GM23338 (cell line): ENCODE measurements around the gene PCSK5. TPM values are rescaled to one million over a fixed set of nuclear protein-coding genes. Genes with fewer than 3 reads are reported as not detected.

ENCODE experiments used
- ATAC-seq: fragments of 200-7000 bp; cut with Tn5 transposase; 3 replicates; pipeline ENCODE4 v1.9.1; 2020
- DNase-seq: peaks from one replicate; pipeline ENCODE4 v3.0.0-alpha.2; 2015; ENCODE audit warnings: low spot score
- H2AFZ ChIP-seq: fragments of 200-600 bp; sonication (generic); 2 replicates; pipeline ENCODE4 v1.8.0; 2016; ENCODE audit warnings: antibody characterized with exemption, mild to moderate bottlenecking, moderate library complexity
- H3F3A ChIP-seq: fragments of 200-600 bp; sonication (generic); replicated peaks from 2 replicates; pipeline ENCODE4 v1.8.0; 2017; ENCODE audit warnings: antibody characterized with exemption, mixed run types, low read depth
- H3K27ac ChIP-seq: fragments of 200-600 bp; sonication (generic); 2 replicates; pipeline ENCODE4 v1.6.1; 2016; ENCODE audit warnings: low read depth
- H3K27me3 ChIP-seq: fragments of 200-600 bp; sonication (generic); 2 replicates; pipeline ENCODE4 v1.8.0; 2016; ENCODE audit warnings: mild to moderate bottlenecking, mixed run types, moderate library complexity; ENCODE audit not compliant: insufficient read depth
- H3K36me3 ChIP-seq: fragments of 200-600 bp; sonication (generic); 2 replicates; pipeline ENCODE4 v1.8.0; 2016; ENCODE audit warnings: mild to moderate bottlenecking; ENCODE audit not compliant: insufficient read depth
- H3K4me1 ChIP-seq: fragments of 200-600 bp; sonication (generic); 2 replicates; pipeline ENCODE4 v1.8.0; 2016; ENCODE audit warnings: mild to moderate bottlenecking, moderate library complexity; ENCODE audit not compliant: insufficient read depth
- H3K4me2 ChIP-seq: fragments of 200-600 bp; sonication (generic); 2 replicates; pipeline ENCODE4 v1.7.1; 2017; ENCODE audit warnings: mixed run types
- H3K4me3 ChIP-seq: fragments of 200-600 bp; sonication (generic); 2 replicates; pipeline ENCODE4 v1.6.1; 2016; ENCODE audit warnings: mixed run types
- H3K79me2 ChIP-seq: fragments of 200-600 bp; sonication (generic); replicated peaks from 2 replicates; pipeline ENCODE4 v1.8.0; 2017; ENCODE audit warnings: mild to moderate bottlenecking; ENCODE audit not compliant: insufficient read depth
- H3K9me2 ChIP-seq: fragments of 200-600 bp; sonication (generic); 2 replicates; pipeline ENCODE4 v1.8.0; 2017; ENCODE audit not compliant: insufficient read depth
- H4K20me1 ChIP-seq: fragments of 200-600 bp; sonication (generic); replicated peaks from 2 replicates; pipeline ENCODE4 v1.8.0; 2017; ENCODE audit warnings: mild to moderate bottlenecking; ENCODE audit not compliant: insufficient read depth
- H3K27ac Mint-ChIP-seq: 2 replicates; pipeline ENCODE4 v1.8.0; 2020; ENCODE audit warnings: inconsistent platforms, mild to moderate bottlenecking, moderate library complexity, mixed read lengths
- H3K27me3 Mint-ChIP-seq: 3 replicates; pipeline ENCODE4 v1.8.0; 2022; ENCODE audit warnings: low read depth, mild to moderate bottlenecking, moderate library complexity, mixed read lengths, inconsistent platforms; ENCODE audit not compliant: insufficient read depth, poor library complexity
- H3K36me3 Mint-ChIP-seq: 3 replicates; pipeline ENCODE4 v1.8.0; 2021; ENCODE audit warnings: low read depth, mild to moderate bottlenecking, inconsistent platforms, moderate library complexity, mixed read lengths
- H3K4me1 Mint-ChIP-seq: 3 replicates; pipeline ENCODE4 v1.8.0; 2020; ENCODE audit warnings: mild to moderate bottlenecking, inconsistent platforms, mixed read lengths
- H3K4me3 Mint-ChIP-seq: 3 replicates; pipeline ENCODE4 v1.8.0; 2021; ENCODE audit warnings: moderate library complexity, mild to moderate bottlenecking, inconsistent platforms, mixed read lengths
- H3K9me3 Mint-ChIP-seq: 3 replicates; pipeline ENCODE4 v1.8.0; 2020; ENCODE audit warnings: moderate library complexity, mild to moderate bottlenecking, inconsistent platforms, mixed read lengths
- CREB1 ChIP-seq: fragments of 250-450 bp; sonication (Bioruptor Pico); IDR thresholded peaks from 2 replicates; pipeline ENCODE4 v1.5.0; 2020; ENCODE audit warnings: low read depth, mild to moderate bottlenecking, moderate library complexity
- EZH2 ChIP-seq: fragments of 200-600 bp; sonication (generic); IDR thresholded peaks from one replicate; pipeline ENCODE4 v1.8.0; 2017; ENCODE audit warnings: antibody characterized with exemption, mild to moderate bottlenecking, low read depth; ENCODE audit not compliant: unreplicated experiment
- EZH2phosphoT487 ChIP-seq: fragments of 200-600 bp; sonication (generic); IDR thresholded peaks from one replicate; pipeline ENCODE4 v1.8.1; 2018; ENCODE audit warnings: antibody characterized with exemption; ENCODE audit not compliant: unreplicated experiment
- JUNB ChIP-seq: IDR thresholded peaks from one replicate; pipeline ENCODE4 v1.6.1; 2016; ENCODE audit warnings: antibody characterized with exemption; ENCODE audit not compliant: unreplicated experiment
- NANOG ChIP-seq: IDR thresholded peaks from 2 replicates; pipeline ENCODE4 v1.6.1; 2016; ENCODE audit warnings: antibody characterized with exemption, borderline replicate concordance
- POLR2AphosphoS5 ChIP-seq: IDR thresholded peaks from 2 replicates; pipeline ENCODE4 v1.6.1; 2016; ENCODE audit warnings: antibody characterized with exemption, low read depth
- REST ChIP-seq: IDR thresholded peaks from one replicate; pipeline ENCODE4 v1.6.1; 2018; ENCODE audit warnings: antibody characterized with exemption; ENCODE audit not compliant: unreplicated experiment
- STAT1 ChIP-seq: IDR thresholded peaks from one replicate; pipeline ENCODE4 v1.6.1; 2016; ENCODE audit warnings: antibody characterized with exemption; ENCODE audit not compliant: unreplicated experiment
- ZNF114 ChIP-seq: fragments of 250-450 bp; sonication (Bioruptor Pico); IDR thresholded peaks from 2 replicates; pipeline ENCODE4 v1.5.0; 2020; ENCODE audit warnings: mild to moderate bottlenecking, moderate library complexity
- ZNF331 ChIP-seq: fragments of 250-450 bp; sonication (Bioruptor Pico); IDR thresholded peaks from 2 replicates; pipeline ENCODE4 v1.5.0; 2020; ENCODE audit warnings: low read depth, mild to moderate bottlenecking, moderate library complexity
- polyA plus RNA-seq: library from polyadenylated mRNA; unstranded; fragments of >200 nt; fragmentation: Nextera tagmentation; extraction: Ambion mirVana; gene quantifications from 2 replicates; pipeline ENCODE4 v1.2.1, GENCODE V29; 2016
- total RNA-seq: library from RNA; depleted of rRNA; stranded (reverse); fragments of >200 nt; shearing (Covaris generic); gene quantifications from 2 replicates; pipeline ENCODE4 v1.2.3, GENCODE V29; 2014
- TF ChIP-seq, protein P1 (sequence below): IDR thresholded peaks from 2 replicates; pipeline ENCODE4 v1.6.1; 2016; ENCODE audit warnings: antibody characterized with exemption
- TF ChIP-seq, protein P2 (sequence below), 2 experiments: fragments of 200-600 bp in 1 of 2; sonication (generic) in 1 of 2; conservative IDR thresholded peaks; 2 replicates each; pipeline versions ENCODE4 v1.5.1 to v1.6.1; 2016 to 2017; ENCODE audit warnings: antibody characterized with exemption in 2 of 2, low read depth in 2 of 2, mild to moderate bottlenecking in 2 of 2, moderate library complexity in 1 of 2
- TF ChIP-seq, protein P3 (sequence below): fragments of 250-450 bp; sonication (Bioruptor Pico); IDR thresholded peaks from 2 replicates; pipeline ENCODE4 v1.5.0; 2020; ENCODE audit warnings: mild to moderate bottlenecking, moderate library complexity

Gene PCSK5
- total and polyA plus RNA-seq, 2 experiments from 2014 or later: 12.3 to 34.8 TPM

GRCh38 chr9:75858497-75859092 is 31.9 kb upstream of the PCSK5 start:
- H3K27ac ChIP-seq: no peak overlapping the region
- Mint-ChIP-seq H3K27ac (no peak overlapping the region), H3K9me3 (peaks cover 3% of the 10 kb centered on the region; the same call in 1 of the 3 replicates), H3K4me3 (no peak overlapping the region), H3K27me3 (no peaks in the 10 kb centered on the region), H3K4me1 (peaks cover 5% of the 10 kb centered on the region; the same call in 2 of the 3 replicates), H3K36me3 (no peaks in the 10 kb centered on the region)
- H4K20me1 ChIP-seq: no peaks in the 10 kb centered on the region
- no peaks in the 10 kb centered on the region for H3K4me1 ChIP-seq
- no peak overlapping the region for H3K4me2 ChIP-seq
- ATAC-seq (no peak), DNase-seq (no peak)
- H3K36me3 ChIP-seq: no peaks in the 10 kb centered on the region
- no peak overlapping the region for H3K4me3 ChIP-seq
- no peaks in the 10 kb centered on the region for H3K9me2 ChIP-seq
- H3K27me3 ChIP-seq: no peaks in the 10 kb centered on the region
- H2AFZ ChIP-seq: no peak overlapping the region
- H3F3A ChIP-seq: no peaks in the 10 kb centered on the region
- TF ChIP-seq, protein P1, sequence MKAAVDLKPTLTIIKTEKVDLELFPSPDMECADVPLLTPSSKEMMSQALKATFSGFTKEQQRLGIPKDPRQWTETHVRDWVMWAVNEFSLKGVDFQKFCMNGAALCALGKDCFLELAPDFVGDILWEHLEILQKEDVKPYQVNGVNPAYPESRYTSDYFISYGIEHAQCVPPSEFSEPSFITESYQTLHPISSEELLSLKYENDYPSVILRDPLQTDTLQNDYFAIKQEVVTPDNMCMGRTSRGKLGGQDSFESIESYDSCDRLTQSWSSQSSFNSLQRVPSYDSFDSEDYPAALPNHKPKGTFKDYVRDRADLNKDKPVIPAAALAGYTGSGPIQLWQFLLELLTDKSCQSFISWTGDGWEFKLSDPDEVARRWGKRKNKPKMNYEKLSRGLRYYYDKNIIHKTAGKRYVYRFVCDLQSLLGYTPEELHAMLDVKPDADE: no peak
- no peak for TF ChIP-seq ZNF331
- TF ChIP-seq NANOG: no peak
- TF ChIP-seq EZH2: no peak
- no peak for TF ChIP-seq EZH2phosphoT487
- no peak for TF ChIP-seq REST
- TF ChIP-seq, protein P2, sequence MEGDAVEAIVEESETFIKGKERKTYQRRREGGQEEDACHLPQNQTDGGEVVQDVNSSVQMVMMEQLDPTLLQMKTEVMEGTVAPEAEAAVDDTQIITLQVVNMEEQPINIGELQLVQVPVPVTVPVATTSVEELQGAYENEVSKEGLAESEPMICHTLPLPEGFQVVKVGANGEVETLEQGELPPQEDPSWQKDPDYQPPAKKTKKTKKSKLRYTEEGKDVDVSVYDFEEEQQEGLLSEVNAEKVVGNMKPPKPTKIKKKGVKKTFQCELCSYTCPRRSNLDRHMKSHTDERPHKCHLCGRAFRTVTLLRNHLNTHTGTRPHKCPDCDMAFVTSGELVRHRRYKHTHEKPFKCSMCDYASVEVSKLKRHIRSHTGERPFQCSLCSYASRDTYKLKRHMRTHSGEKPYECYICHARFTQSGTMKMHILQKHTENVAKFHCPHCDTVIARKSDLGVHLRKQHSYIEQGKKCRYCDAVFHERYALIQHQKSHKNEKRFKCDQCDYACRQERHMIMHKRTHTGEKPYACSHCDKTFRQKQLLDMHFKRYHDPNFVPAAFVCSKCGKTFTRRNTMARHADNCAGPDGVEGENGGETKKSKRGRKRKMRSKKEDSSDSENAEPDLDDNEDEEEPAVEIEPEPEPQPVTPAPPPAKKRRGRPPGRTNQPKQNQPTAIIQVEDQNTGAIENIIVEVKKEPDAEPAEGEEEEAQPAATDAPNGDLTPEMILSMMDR (conservative IDR thresholded peaks at IDR 0.05; ENCODE audit: low read depth in 2 of 2): no peak
- no peak for TF ChIP-seq ZNF114
- TF ChIP-seq, protein P3, sequence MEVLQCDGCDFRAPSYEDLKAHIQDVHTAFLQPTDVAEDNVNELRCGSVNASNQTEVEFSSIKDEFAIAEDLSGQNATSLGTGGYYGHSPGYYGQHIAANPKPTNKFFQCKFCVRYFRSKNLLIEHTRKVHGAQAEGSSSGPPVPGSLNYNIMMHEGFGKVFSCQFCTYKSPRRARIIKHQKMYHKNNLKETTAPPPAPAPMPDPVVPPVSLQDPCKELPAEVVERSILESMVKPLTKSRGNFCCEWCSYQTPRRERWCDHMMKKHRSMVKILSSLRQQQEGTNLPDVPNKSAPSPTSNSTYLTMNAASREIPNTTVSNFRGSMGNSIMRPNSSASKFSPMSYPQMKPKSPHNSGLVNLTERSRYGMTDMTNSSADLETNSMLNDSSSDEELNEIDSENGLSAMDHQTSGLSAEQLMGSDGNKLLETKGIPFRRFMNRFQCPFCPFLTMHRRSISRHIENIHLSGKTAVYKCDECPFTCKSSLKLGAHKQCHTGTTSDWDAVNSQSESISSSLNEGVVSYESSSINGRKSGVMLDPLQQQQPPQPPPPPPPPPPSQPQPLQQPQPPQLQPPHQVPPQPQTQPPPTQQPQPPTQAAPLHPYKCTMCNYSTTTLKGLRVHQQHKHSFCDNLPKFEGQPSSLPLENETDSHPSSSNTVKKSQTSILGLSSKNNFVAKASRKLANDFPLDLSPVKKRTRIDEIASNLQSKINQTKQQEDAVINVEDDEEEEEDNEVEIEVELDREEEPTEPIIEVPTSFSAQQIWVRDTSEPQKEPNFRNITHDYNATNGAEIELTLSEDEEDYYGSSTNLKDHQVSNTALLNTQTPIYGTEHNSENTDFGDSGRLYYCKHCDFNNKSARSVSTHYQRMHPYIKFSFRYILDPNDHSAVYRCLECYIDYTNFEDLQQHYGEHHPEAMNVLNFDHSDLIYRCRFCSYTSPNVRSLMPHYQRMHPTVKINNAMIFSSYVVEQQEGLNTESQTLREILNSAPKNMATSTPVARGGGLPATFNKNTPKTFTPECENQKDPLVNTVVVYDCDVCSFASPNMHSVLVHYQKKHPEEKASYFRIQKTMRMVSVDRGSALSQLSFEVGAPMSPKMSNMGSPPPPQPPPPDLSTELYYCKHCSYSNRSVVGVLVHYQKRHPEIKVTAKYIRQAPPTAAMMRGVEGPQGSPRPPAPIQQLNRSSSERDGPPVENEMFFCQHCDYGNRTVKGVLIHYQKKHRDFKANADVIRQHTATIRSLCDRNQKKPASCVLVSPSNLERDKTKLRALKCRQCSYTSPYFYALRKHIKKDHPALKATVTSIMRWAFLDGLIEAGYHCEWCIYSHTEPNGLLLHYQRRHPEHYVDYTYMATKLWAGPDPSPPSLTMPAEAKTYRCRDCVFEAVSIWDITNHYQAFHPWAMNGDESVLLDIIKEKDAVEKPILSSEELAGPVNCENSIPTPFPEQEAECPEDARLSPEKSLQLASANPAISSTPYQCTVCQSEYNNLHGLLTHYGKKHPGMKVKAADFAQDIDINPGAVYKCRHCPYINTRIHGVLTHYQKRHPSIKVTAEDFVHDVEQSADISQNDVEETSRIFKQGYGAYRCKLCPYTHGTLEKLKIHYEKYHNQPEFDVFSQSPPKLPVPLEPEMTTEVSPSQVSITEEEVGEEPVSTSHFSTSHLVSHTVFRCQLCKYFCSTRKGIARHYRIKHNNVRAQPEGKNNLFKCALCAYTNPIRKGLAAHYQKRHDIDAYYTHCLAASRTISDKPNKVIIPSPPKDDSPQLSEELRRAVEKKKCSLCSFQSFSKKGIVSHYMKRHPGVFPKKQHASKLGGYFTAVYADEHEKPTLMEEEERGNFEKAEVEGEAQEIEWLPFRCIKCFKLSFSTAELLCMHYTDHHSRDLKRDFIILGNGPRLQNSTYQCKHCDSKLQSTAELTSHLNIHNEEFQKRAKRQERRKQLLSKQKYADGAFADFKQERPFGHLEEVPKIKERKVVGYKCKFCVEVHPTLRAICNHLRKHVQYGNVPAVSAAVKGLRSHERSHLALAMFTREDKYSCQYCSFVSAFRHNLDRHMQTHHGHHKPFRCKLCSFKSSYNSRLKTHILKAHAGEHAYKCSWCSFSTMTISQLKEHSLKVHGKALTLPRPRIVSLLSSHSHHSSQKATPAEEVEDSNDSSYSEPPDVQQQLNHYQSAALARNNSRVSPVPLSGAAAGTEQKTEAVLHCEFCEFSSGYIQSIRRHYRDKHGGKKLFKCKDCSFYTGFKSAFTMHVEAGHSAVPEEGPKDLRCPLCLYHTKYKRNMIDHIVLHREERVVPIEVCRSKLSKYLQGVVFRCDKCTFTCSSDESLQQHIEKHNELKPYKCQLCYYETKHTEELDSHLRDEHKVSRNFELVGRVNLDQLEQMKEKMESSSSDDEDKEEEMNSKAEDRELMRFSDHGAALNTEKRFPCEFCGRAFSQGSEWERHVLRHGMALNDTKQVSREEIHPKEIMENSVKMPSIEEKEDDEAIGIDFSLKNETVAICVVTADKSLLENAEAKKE (CRISPR knock-in tag): no peak
- no peak for TF ChIP-seq POLR2AphosphoS5
- TF ChIP-seq CREB1 (CRISPR knock-in tag): no peak
- no peak for TF ChIP-seq STAT1
- TF ChIP-seq JUNB: no peak
- H3K79me2 ChIP-seq: no peaks in the 10 kb centered on the region
